K562 (cell line): ENCODE results near the gene EEF1A1. TPM values are rescaled to one million over a fixed set of nuclear protein-coding genes. Genes with fewer than 3 reads are reported as not detected.

ENCODE experiments used
- DIDO1 ChIP-seq: fragments of 450-650 bp; IDR thresholded peaks from 2 replicates; pipeline ENCODE4 v1.6.1; 2016; ENCODE audit warnings: low read depth, missing biosample characterization, missing genetic modification characterization
- FIP1L1 ChIP-seq: fragments of 200-400 bp; formaldehyde crosslinking; IDR thresholded peaks from 2 replicates; pipeline ENCODE4 v1.6.1; 2018; ENCODE audit warnings: mild to moderate bottlenecking, low read depth, low read length; ENCODE audit not compliant: poor library complexity, severe bottlenecking
- FOXA1 ChIP-seq: fragments of 450-650 bp; IDR thresholded peaks from 2 replicates; pipeline ENCODE4 v1.6.1; 2016; ENCODE audit warnings: mild to moderate bottlenecking, borderline replicate concordance
- HMG20A ChIP-seq: fragments of 450-650 bp; formaldehyde crosslinking; conservative IDR thresholded peaks from 2 replicates; pipeline ENCODE4 v1.4.0; 2020; ENCODE audit warnings: mild to moderate bottlenecking, mixed read lengths
- POLR2A ChIP-seq: fragments of 450-650 bp; conservative IDR thresholded peaks from 2 replicates; pipeline ENCODE4 v1.6.1; 2016
- PTRF ChIP-seq: fragments of 450-650 bp; IDR thresholded peaks from 2 replicates; pipeline ENCODE4 v1.6.1; 2016; ENCODE audit warnings: mild to moderate bottlenecking, missing genetic modification characterization, missing compliant biosample characterization
- RBM14 ChIP-seq: fragments of 200-400 bp; formaldehyde crosslinking; IDR thresholded peaks from 2 replicates; pipeline ENCODE4 v1.6.1; 2018; ENCODE audit warnings: low read depth, mild to moderate bottlenecking, low read length, moderate library complexity, borderline replicate concordance; ENCODE audit not compliant: insufficient read depth
- RFX7 ChIP-seq: fragments of 250-450 bp; sonication (Bioruptor Pico); IDR thresholded peaks from 2 replicates; pipeline ENCODE4 v1.5.1; 2021; ENCODE audit warnings: mild to moderate bottlenecking
- SMAD4 ChIP-seq: fragments of 250-450 bp; sonication (Bioruptor Pico); conservative IDR thresholded peaks from 2 replicates; pipeline ENCODE4 v1.8.0; 2021; ENCODE audit warnings: inconsistent platforms, mild to moderate bottlenecking, moderate library complexity
- ZFP30 ChIP-seq: fragments of 250-450 bp; sonication (Bioruptor Pico); IDR thresholded peaks from 2 replicates; pipeline ENCODE4 v1.8.0; 2022; ENCODE audit warnings: moderate library complexity, mild to moderate bottlenecking, inconsistent platforms, borderline replicate concordance
- ZNF561 ChIP-seq: fragments of 450-650 bp; formaldehyde crosslinking; conservative IDR thresholded peaks from 2 replicates; pipeline ENCODE4 v1.4.0; 2020; ENCODE audit warnings: mild to moderate bottlenecking, moderate library complexity
- polyA plus RNA-seq, 8 experiments: library from polyadenylated mRNA; depleted of rRNA in 4 of 8; stranded (reverse) in 5 of 8; unstranded in 3 of 8; fragments of >200 nt; fragmentation: Nextera tagmentation in 2 of 8; fragmentation: Illumina TruSeq in 1 of 8; extraction: Ambion mirVana in 2 of 8; extraction: Trizol in 1 of 8; gene quantifications; 2 replicates each; pipeline versions ENCODE4 v1.2.1 to v1.2.3, GENCODE V29; 2011 to 2014; ENCODE audit warnings: inconsistent platforms in 1 of 8, missing spikeins in 1 of 8
- total RNA-seq, 7 experiments: library from RNA; depleted of rRNA in 6 of 7; stranded (reverse); fragments of >200 nt in 6 of 7; fragmentation: Illumina TruSeq in 2 of 7; extraction: Trizol in 2 of 7; gene quantifications; 2 replicates each; pipeline versions ENCODE4 v1.2.1 to v1.2.3, GENCODE V29; 2011 to 2021; ENCODE audit warnings: low replicate concordance in 1 of 7
- TF ChIP-seq, protein P1 (sequence below), 2 experiments: IDR thresholded peaks in 1 of 2; conservative IDR thresholded peaks in 1 of 2; 2 replicates each; pipeline ENCODE4 v1.6.1; 2016; ENCODE audit warnings: low read depth in 2 of 2, mild to moderate bottlenecking in 1 of 2, missing compliant biosample characterization in 1 of 2, missing genetic modification characterization in 1 of 2, moderate library complexity in 1 of 2
- TF ChIP-seq, protein P2 (sequence below): fragments of 450-650 bp; formaldehyde crosslinking; IDR thresholded peaks from 2 replicates; pipeline ENCODE4 v1.4.0; 2022; ENCODE audit warnings: missing genetic modification characterization
- TF ChIP-seq, protein P3 (sequence below): fragments of 450-650 bp; conservative IDR thresholded peaks from 2 replicates; pipeline ENCODE4 v1.6.1; 2016; ENCODE audit warnings: missing genetic modification characterization, low read depth, mild to moderate bottlenecking, missing compliant biosample characterization, moderate library complexity
- TF ChIP-seq, protein P4 (sequence below): fragments of 450-650 bp; IDR thresholded peaks from 2 replicates; pipeline ENCODE4 v1.7.1; 2018; ENCODE audit warnings: mild to moderate bottlenecking, low read depth; ENCODE audit not compliant: partially characterized antibody

EEF1A1 gene
- total and polyA plus RNA-seq, 9 of the 15 experiments (the other 6 are each of a cell fraction or from before 2014, with no cell fraction given), result 6,453 to 17,323 (median 11,082) TPM

DNA sequence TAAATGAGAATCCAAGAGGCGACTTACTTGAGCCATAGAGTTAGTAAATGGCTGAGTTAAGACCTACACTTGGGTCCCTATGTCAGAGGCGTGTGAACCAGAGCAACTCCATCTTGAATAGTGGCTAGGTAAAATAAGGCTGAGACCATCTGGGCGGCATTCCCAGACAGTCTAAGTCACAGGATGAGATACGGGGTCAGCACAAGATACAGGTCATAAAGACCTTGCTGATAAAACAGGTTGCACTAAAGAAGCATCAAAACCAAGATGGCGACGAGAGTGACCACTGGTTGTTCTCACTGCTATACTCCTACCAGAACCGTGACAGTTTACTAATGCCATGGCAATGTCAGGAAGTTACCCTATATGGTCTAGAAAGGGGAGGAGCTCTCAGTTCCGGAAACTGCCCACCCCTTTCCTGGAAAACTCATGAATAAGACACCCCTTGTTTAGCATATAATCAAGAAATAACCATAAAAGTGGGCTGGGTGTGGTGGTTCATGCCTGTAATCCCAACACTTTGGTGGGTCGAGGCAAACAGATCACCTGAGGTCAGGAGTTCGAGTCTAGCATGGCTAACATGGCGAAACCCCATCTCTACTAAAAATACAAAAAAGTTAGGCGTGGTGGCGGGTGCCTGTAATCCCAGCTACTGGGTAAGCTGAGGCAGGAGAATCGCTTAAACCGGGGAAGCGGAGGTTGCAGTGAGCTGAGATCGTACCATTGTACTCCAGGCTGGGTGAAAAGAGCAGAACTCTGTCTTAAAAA, 43.9 kb upstream of the EEF1A1 start (continued):
- TF ChIP-seq, protein P1, sequence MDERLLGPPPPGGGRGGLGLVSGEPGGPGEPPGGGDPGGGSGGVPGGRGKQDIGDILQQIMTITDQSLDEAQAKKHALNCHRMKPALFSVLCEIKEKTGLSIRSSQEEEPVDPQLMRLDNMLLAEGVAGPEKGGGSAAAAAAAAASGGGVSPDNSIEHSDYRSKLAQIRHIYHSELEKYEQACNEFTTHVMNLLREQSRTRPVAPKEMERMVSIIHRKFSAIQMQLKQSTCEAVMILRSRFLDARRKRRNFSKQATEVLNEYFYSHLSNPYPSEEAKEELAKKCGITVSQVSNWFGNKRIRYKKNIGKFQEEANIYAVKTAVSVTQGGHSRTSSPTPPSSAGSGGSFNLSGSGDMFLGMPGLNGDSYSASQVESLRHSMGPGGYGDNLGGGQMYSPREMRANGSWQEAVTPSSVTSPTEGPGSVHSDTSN (CRISPR knock-in tag; IDR thresholded peaks at IDR 0.05; ENCODE audit: low read depth), result no peak
- TF ChIP-seq, protein P1 (tag; conservative IDR thresholded peaks at IDR 0.05; ENCODE audit: low read depth), result peak; percentile 93
- TF ChIP-seq RFX7 (CRISPR knock-in tag) (peak; percentile 96), ZFP30 (CRISPR knock-in tag) (peak; percentile 82; the same call in 1 of the 2 replicates), PTRF (tag) (peak; percentile 100), SMAD4 (CRISPR knock-in tag) (peak; percentile 100), DIDO1 (tag) (peak; percentile 99), FIP1L1 (no peak), FOXA1 (no peak), RBM14 (no peak), POLR2A (peak; percentile 47; the same call in 1 of the 2 replicates), HMG20A (CRISPR knock-in tag) (peak; percentile 97), ZNF561 (peak; percentile 96)
- TF ChIP-seq, protein P2, sequence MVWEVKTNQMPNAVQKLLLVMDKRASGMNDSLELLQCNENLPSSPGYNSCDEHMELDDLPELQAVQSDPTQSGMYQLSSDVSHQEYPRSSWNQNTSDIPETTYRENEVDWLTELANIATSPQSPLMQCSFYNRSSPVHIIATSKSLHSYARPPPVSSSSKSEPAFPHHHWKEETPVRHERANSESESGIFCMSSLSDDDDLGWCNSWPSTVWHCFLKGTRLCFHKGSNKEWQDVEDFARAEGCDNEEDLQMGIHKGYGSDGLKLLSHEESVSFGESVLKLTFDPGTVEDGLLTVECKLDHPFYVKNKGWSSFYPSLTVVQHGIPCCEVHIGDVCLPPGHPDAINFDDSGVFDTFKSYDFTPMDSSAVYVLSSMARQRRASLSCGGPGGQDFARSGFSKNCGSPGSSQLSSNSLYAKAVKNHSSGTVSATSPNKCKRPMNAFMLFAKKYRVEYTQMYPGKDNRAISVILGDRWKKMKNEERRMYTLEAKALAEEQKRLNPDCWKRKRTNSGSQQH (CRISPR knock-in tag), result peak; percentile 99
- TF ChIP-seq, protein P3, sequence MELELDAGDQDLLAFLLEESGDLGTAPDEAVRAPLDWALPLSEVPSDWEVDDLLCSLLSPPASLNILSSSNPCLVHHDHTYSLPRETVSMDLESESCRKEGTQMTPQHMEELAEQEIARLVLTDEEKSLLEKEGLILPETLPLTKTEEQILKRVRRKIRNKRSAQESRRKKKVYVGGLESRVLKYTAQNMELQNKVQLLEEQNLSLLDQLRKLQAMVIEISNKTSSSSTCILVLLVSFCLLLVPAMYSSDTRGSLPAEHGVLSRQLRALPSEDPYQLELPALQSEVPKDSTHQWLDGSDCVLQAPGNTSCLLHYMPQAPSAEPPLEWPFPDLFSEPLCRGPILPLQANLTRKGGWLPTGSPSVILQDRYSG, result peak; percentile 100
- TF ChIP-seq, protein P4, sequence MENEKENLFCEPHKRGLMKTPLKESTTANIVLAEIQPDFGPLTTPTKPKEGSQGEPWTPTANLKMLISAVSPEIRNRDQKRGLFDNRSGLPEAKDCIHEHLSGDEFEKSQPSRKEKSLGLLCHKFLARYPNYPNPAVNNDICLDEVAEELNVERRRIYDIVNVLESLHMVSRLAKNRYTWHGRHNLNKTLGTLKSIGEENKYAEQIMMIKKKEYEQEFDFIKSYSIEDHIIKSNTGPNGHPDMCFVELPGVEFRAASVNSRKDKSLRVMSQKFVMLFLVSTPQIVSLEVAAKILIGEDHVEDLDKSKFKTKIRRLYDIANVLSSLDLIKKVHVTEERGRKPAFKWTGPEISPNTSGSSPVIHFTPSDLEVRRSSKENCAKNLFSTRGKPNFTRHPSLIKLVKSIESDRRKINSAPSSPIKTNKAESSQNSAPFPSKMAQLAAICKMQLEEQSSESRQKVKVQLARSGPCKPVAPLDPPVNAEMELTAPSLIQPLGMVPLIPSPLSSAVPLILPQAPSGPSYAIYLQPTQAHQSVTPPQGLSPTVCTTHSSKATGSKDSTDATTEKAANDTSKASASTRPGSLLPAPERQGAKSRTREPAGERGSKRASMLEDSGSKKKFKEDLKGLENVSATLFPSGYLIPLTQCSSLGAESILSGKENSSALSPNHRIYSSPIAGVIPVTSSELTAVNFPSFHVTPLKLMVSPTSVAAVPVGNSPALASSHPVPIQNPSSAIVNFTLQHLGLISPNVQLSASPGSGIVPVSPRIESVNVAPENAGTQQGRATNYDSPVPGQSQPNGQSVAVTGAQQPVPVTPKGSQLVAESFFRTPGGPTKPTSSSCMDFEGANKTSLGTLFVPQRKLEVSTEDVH, result no peak
